Measurements from ENCODE around the gene NLRP12.

NLRP12 gene

DNA sequence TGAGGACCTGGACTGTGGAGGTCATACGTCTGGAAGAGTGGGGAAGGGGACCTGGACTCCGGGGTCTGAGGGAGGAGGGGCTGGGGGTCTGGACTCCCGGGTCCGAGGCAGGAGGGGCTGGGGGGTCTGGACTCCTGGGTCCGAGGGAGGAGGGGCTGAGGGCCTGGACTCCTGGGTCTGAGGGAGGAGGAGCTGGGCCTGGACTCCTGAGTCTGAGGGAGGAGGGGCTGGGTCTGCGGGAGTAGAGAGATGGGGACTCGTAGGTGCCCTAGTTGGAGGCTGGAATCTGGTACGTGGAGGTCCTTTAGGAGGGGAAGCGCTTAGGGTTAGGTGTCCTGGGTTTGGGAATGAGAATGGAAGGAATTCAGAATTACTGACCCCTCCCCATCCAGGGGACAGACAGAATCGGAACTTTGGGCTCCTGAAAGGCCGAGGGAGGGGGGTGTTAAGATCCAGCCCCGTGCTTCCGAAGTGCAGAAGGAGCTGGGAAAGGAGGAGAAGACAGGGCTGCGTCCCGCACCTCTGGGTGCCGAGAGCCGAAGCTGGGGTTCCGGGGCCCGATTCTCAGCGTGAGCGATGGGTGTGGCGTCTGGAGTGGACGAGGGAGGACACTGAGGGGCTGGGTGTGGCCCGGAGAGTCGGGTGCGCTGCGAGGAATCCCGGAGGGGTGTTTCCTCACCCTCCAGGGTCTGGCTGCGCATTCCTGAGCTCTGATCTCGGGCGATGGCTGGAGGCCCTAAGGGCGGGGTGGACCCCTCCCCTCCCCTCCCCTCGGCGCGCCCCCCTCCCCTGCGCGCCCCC, 44.2 kb upstream of the NLRP12 start:
- H3K27ac ChIP-seq (ENCODE audit: extremely low read depth, low read depth, low read length), result peak overlapping the region; percentile 28; the same call in 1 of the 2 replicates
- ChIA-PET CTCF (interaction anchor here (0.6 to 1.5 kb wide), 8 partner anchors 14 to 1738 kb away, joined by 3 to 4 read pairs (median 3); no protein-coding TSS in a partner anchor), POLR2A (interaction anchor here (0.6 to 3.4 kb wide), 15 partner anchors 9 to 1221 kb away, joined by 3 to 39 read pairs (median 5); partner anchors contain the start of genes CNOT3, MBOAT7, PRKCG and PRPF31)
- peaks cover 15% of the 10 kb centered on the region for H3K4me1 ChIP-seq (ENCODE audit: control insufficient read depth, insufficient read depth, low read length)
- peak overlapping the region; percentile 71 for H3K4me3 ChIP-seq (ENCODE audit: low read depth, low read length)
- no peaks in the 10 kb centered on the region for H3K9me3 ChIP-seq (ENCODE audit: control insufficient read depth, insufficient read depth, low read depth, low read length)
- H3K36me3 ChIP-seq (ENCODE audit: control insufficient read depth in 2 of 2, insufficient read depth in 1 of 2, low read length in 2 of 2), result peaks cover 0 to under 1% of the 10 kb centered on the region in 2 experiments; a peak in 2 of 3 replicates
- TF ChIP-seq KLF8 (tag by site-specific recombination; IDR thresholded peaks at IDR 0.05) (0 out of 2 replicates have a peak, but pooled peaks have one; percentile 2), KLF1 (tag by site-specific recombination; IDR thresholded peaks at IDR 0.05) (peak; percentile 95), ZNF423 (tag by site-specific recombination; IDR thresholded peaks at IDR 0.05) (peak; percentile 85), SP2 (tag by site-specific recombination; IDR thresholded peaks at IDR 0.05) (peak; percentile 20), ZNF837 (tag by site-specific recombination; IDR thresholded peaks at IDR 0.05) (no peak), ZBTB21 (tag by site-specific recombination; IDR thresholded peaks at IDR 0.05) (no peak), ZBTB20 (tag by site-specific recombination; IDR thresholded peaks at IDR 0.05) (peak; percentile 38; the same call in 1 of the 2 replicates), KLF7 (tag by site-specific recombination; IDR thresholded peaks at IDR 0.05; ENCODE audit: borderline replicate concordance) (peak; percentile 47; the same call in 1 of the 2 replicates), ZNF366 (tag by site-specific recombination; conservative IDR thresholded peaks at IDR 0.05) (0 out of 2 replicates have a peak, but pooled peaks have one; percentile 32), KLF9 (tag by site-specific recombination; IDR thresholded peaks at IDR 0.05; ENCODE audit: low read depth) (peak; percentile 64)
- TF ChIP-seq, protein P1, sequence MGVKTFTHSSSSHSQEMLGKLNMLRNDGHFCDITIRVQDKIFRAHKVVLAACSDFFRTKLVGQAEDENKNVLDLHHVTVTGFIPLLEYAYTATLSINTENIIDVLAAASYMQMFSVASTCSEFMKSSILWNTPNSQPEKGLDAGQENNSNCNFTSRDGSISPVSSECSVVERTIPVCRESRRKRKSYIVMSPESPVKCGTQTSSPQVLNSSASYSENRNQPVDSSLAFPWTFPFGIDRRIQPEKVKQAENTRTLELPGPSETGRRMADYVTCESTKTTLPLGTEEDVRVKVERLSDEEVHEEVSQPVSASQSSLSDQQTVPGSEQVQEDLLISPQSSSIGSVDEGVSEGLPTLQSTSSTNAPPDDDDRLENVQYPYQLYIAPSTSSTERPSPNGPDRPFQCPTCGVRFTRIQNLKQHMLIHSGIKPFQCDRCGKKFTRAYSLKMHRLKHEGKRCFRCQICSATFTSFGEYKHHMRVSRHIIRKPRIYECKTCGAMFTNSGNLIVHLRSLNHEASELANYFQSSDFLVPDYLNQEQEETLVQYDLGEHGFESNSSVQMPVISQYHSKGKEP (tag by site-specific recombination; IDR thresholded peaks at IDR 0.05), result no peak

DNA sequence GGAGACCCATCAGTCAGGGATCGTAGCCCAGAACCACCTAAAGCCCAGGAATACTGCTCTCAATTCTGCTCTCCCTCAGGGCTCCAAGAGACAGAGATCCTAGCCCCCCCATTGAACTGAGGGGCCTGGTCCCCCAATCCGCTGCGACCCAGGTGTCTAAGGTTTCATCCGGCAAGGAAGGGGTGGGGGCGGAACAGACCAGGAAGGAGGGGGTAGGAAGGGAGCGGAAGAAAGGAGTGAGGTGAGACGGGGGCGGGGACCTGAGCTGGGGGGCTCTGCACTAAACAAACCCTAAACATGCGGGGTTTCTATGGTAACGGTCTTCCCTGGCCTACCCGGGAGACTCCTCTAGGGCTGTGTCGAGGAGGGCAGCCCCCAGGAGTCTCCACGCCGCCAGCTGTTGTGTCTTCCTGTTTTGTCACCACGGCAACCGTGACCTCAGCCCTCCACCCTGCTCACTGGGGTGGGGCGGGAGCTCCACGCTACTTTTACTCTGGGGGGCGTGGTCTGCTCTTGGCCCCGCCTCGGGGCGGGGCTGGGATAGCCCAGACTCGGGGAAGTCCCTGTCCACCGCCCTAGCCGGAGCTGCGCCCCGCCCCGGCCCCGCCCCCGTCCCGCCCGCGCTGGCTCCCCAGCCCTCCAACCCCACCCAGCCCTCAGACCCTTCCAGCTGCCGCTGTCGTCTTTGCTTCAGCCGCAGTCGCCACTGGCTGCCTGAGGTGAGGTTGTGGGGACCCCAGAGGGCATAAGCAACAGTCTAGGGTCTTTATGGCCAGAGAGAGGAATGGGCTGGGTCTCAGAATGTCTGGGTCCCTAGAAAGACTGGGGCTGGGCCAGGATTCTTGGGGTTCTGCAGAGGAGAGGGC, 43.3 kb upstream of the NLRP12 start, which contains the start of gene MYADM:
Gene MYADM, plus strand, starts transcription at position 659 of the 866 bp plus-strand sequence. CDS start 5,647 bp downstream, outside the sequence.
- ChIA-PET POLR2A (interaction anchor here (0.8 to 3.4 kb wide), 16 partner anchors 8 to 322 kb away, joined by 3 to 39 read pairs (median 4); partner anchors contain the start of genes CNOT3, MBOAT7, PRKCG and PRPF31), CTCF (interaction anchor here (0.6 to 1.5 kb wide), 4 partner anchors 15 to 22 kb away, joined by 3 to 4 read pairs (median 3); partner anchors contain the start of gene PRKCG)
- Histone ChIP-seq H3K9me3 (ENCODE audit: control insufficient read depth, insufficient read depth, low read depth, low read length) (no peaks in the 10 kb centered on the region), H3K27ac (ENCODE audit: extremely low read depth, low read depth, low read length) (peak within 1 kb of the TSS; percentile 28; the same call in 1 of the 2 replicates), H3K4me1 (ENCODE audit: control insufficient read depth, insufficient read depth, low read length) (peaks cover 15% of the 10 kb centered on the region), H3K36me3 (ENCODE audit: control insufficient read depth in 2 of 2, insufficient read depth in 1 of 2, low read length in 2 of 2) (no peaks in the 10 kb centered on the region; a peak in 1 of 3 replicates), H3K4me3 (ENCODE audit: low read depth, low read length) (peak within 1 kb of the TSS; percentile 71)
- TF ChIP-seq ZNF530 (tag by site-specific recombination; IDR thresholded peaks at IDR 0.05; ENCODE audit: low read depth) (no peak), KLF1 (tag by site-specific recombination; IDR thresholded peaks at IDR 0.05) (peak; percentile 79), ZFHX2 (tag by site-specific recombination; conservative IDR thresholded peaks at IDR 0.05) (peak; percentile 42), MYNN (tag by site-specific recombination; IDR thresholded peaks at IDR 0.05; ENCODE audit: borderline replicate concordance) (peak; percentile 59; the same call in 1 of the 2 replicates), ZNF747 (tag by site-specific recombination; IDR thresholded peaks at IDR 0.05) (no peak), WT1 (tag by site-specific recombination; IDR thresholded peaks at IDR 0.05) (peak; percentile 33; the same call in 1 of the 2 replicates), ZNF366 (tag by site-specific recombination; conservative IDR thresholded peaks at IDR 0.05) (peak; percentile 59), ZNF843 (tag by site-specific recombination; IDR thresholded peaks at IDR 0.05) (no peak), GLIS1 (tag by site-specific recombination; IDR thresholded peaks at IDR 0.05) (peak; percentile 95)
- TF ChIP-seq, protein P2, sequence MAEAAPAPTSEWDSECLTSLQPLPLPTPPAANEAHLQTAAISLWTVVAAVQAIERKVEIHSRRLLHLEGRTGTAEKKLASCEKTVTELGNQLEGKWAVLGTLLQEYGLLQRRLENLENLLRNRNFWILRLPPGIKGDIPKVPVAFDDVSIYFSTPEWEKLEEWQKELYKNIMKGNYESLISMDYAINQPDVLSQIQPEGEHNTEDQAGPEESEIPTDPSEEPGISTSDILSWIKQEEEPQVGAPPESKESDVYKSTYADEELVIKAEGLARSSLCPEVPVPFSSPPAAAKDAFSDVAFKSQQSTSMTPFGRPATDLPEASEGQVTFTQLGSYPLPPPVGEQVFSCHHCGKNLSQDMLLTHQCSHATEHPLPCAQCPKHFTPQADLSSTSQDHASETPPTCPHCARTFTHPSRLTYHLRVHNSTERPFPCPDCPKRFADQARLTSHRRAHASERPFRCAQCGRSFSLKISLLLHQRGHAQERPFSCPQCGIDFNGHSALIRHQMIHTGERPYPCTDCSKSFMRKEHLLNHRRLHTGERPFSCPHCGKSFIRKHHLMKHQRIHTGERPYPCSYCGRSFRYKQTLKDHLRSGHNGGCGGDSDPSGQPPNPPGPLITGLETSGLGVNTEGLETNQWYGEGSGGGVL (tag by site-specific recombination; IDR thresholded peaks at IDR 0.05), result peak; percentile 66
- TF ChIP-seq, protein P3, sequence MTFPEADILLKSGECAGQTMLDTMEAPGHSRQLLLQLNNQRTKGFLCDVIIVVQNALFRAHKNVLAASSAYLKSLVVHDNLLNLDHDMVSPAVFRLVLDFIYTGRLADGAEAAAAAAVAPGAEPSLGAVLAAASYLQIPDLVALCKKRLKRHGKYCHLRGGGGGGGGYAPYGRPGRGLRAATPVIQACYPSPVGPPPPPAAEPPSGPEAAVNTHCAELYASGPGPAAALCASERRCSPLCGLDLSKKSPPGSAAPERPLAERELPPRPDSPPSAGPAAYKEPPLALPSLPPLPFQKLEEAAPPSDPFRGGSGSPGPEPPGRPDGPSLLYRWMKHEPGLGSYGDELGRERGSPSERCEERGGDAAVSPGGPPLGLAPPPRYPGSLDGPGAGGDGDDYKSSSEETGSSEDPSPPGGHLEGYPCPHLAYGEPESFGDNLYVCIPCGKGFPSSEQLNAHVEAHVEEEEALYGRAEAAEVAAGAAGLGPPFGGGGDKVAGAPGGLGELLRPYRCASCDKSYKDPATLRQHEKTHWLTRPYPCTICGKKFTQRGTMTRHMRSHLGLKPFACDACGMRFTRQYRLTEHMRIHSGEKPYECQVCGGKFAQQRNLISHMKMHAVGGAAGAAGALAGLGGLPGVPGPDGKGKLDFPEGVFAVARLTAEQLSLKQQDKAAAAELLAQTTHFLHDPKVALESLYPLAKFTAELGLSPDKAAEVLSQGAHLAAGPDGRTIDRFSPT (tag by site-specific recombination; IDR thresholded peaks at IDR 0.05), result no peak
- TF ChIP-seq, protein P4, sequence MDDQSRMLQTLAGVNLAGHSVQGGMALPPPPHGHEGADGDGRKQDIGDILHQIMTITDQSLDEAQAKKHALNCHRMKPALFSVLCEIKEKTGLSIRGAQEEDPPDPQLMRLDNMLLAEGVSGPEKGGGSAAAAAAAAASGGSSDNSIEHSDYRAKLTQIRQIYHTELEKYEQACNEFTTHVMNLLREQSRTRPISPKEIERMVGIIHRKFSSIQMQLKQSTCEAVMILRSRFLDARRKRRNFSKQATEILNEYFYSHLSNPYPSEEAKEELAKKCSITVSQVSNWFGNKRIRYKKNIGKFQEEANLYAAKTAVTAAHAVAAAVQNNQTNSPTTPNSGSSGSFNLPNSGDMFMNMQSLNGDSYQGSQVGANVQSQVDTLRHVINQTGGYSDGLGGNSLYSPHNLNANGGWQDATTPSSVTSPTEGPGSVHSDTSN (CRISPR knock-in tag; IDR thresholded peaks at IDR 0.05), result no peak
- TF ChIP-seq, protein P5, sequence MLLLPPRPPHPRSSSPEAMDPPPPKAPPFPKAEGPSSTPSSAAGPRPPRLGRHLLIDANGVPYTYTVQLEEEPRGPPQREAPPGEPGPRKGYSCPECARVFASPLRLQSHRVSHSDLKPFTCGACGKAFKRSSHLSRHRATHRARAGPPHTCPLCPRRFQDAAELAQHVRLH (tag by site-specific recombination; IDR thresholded peaks at IDR 0.05), result 0 out of 2 replicates have a peak, but pooled peaks have one; percentile 43
